Daoy (cell line): ENCODE measurements around the gene KAT8. TPM values are rescaled to one million over a fixed set of nuclear protein-coding genes. Genes with fewer than 3 reads are reported as not detected.
"Not testable (repeated sequence)": the region's sequence is repeated elsewhere in the genome, so short reads cannot be mapped to it uniquely, and the experiment has no call there.

Experiments used
- DNase-seq: peaks from one replicate; pipeline ENCODE4 v3.0.0-alpha.2; 2015; ENCODE audit warnings: low read depth
- total RNA-seq: library from RNA; depleted of rRNA; stranded (reverse); fragments of >200 nt; shearing (Covaris generic); gene quantifications from 2 replicates; pipeline ENCODE4 v1.2.3, GENCODE V29; 2014; rRNA removed

KAT8 gene
- total RNA-seq, 1 experiment from 2014 or later: 39.9 TPM

DNA sequence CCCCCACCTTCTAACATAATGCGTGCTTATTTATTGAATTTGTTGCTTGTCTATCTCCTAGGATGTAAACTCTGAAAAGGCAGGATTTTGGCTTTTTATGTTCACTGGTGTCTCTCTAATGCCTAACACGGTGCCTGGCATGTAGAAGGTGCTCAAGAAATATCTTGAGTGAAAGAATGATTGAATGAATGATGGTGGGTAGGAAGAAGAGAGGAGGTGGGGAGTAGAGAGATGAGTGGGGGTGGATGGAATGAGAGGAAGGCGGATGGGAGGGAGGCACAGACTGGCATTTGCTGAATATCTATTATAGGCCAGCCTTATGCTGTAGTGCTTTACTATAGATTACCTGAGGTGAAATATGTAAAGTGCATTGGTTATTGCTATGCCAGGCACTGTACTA lies 30.1 kb downstream of the KAT8 start:
- DNase-seq: no peak

DNA sequence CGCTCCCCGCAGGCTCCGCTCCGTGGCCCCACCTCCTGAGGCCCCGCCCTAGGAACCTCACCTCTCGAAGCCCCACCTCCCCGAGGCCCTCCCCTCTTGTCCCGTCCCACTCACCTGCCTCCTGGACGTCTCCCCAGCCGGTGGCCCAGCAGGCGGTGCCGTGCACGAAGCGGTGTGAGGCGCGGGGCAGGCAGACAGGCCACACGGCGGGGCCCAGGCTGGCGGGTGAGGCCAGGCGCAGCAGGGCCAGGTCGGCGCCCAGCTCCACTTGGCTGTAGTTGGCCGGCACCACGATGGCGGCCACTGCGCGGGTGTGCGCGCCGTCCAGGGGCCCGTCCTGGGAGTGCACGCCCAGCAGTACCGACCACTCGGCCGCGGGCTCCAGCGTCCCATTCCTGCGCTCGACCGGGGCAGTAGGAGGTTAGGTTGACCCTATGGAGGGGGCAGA lies 30.8 kb downstream of the KAT8 start:
- no peak for DNase-seq

DNA sequence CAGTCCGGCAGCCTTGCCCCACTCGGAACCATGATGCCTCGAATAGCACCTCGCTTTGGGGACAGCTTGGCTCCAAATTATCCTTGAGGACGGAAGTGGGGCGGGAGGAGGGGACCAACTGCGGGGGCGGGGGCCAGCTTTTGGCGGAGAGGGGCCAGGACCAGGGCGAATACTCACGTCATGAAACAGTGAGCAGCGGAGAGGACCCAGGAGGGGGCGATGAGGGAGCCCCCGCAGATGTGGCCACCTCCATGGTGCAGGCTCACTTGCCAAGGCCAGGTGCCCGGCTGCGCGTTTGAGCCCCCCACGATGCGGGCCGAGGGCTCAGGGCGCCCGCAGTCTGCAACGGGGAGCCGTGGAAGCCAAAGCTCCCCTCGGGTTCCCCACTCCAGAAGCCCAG lies 31.4 kb downstream of the KAT8 start:
- DNase-seq: no peak

DNA sequence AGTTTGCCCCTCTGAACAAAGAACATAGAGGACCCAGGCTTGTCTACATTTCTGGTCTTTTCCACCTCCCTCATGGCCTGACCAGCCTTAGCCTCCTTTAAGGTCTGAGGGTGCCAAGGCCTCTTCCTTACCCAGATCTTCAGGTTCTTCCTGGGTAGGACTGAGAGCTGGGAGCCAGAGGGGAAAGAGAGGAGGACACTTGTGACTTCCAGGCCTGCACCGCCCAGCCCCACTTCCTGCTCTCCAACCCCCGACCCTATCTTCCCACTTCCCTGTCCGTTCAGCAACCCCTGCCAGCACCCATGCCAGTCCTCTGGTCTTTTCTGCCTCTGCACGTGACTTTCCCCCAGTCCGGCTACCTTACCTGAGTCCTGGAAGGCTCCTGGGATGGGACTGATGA lies 31.9 kb downstream of the KAT8 start:
- DNase-seq: no peak

DNA sequence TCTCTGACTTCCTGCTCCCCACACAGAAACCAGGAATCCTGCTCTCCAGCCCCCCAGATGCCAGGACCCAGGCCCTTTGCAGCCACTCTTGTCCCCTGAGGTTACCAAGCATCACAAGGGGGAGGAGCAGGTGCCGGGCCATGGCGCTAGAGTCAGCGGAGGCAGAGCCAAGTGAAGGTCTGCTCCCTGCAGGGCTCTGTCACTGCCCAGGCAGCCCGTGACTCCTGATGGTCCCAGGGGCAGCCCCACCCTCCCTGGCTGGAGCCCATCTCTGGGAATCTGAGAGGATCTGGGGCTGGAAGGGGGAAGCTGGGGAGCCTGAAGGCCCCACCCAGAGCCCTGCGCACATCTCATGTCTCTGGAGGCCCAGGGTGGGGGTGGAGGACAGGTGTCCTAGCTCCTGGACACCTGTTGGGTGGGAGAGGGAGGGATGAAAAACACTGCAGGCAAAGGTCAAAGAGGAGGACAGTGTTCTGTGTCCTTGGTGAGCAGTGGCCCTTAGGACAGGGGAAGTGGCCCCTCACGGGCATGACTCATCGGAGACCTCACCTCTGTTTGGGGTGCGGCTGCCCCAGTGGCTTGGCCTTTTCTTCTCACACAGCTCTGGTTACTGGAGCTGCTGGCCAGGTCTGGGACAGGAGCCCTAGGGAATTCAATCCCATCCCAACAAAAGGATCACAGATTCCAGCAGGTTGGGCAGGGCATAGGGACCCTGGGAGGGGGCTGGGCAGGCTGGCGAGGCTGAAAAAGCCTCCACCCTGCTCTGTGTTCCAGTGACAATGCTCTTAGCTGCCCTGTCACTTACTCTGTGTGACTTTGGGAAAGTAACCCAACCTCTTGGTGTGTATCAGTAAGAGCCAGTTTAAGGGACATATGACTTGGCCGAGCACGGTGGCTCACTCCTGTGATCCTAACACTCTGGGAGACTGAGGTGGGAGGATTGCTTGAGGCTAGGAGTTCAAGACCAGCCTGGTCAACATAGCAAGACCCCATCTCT lies 32.7 kb downstream of the KAT8 start, which contains the start of gene PRSS36:
PRSS36 (minus strand) TSS at position 173 of the 997 bp plus-strand sequence; CDS start at position 142, 31 bp downstream.
- DNase-seq: no peak

DNA sequence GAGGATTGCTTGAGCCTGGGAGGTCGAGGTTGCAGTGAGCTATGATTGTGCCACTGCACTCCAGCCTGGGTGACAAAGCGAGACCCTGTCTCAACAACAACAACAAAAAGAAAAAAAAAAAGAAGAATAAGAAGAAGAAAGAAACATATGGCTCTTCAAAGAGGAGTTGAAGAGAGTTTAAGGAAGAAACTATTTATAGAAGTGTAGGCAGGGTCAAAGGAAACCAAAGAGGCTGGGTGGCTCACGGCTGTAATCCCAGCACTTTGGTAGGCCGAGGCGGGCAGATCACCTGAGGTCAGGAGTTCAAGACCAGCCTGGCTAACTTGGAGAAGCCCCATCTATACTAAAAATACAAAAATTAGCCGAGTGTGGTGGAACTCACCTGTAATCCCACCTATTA lies 33.5 kb downstream of the KAT8 start:
- not testable (repeated sequence) for DNase-seq

DNA sequence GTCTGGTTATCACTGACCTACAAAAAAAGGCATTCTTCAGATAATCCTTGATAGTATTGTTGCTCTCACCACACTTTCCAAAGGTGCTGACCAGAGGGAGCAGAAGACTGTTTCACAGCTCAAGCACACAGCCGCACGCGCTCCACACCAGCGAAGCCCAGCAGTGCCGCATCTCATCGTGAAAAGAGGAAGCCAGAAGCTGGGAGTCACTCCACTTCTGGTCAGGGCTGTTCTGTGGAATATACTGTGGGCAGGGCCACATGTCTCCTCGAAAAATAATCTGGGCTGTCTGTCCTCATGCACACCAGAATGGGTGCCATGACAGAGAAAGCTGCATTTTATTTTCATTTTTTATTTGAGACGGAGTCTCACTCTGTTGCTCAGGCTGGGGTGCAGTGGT lies 39.7 kb downstream of the KAT8 start:
- DNase-seq: no peak

DNA sequence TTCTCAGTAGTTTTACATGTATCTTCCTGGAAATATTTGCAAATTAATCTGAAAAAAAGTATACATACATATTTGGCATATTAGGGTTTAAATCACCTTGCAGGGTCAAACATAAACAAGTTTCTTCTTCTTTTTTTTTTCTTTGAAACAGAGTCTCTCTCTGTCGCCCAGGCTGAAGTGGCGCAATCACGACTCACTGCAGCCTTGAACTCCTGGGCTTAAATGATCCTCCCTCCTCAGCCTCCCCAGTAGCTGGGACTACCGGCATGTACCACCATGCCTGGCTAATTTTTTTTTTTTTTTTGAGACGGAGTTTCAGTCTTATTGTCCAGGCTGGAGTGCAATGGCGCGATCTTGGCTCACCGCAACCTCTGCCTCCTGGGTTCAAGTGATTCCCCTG lies 49.9 kb downstream of the KAT8 start:
- DNase-seq: no peak

DNA sequence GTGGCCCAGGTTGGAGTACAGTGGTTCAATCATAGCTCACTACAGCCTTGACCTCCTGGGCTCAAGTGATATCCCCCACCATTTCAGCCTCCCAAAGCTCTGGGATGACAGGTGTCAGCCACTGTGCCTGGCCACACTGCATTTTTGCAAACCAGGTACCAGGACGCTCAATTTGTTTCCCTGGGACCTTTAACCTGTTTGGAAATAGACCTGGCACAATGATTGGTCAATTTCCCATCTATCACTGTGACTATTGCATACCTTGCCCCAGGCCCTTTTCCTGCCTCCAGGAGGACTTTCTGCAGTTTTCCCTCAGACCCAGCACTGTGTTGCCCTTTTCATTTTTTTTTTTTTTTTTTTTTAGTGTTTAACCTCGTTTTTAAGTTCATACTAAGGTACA lies 51.4 kb downstream of the KAT8 start:
- DNase-seq: no peak

DNA sequence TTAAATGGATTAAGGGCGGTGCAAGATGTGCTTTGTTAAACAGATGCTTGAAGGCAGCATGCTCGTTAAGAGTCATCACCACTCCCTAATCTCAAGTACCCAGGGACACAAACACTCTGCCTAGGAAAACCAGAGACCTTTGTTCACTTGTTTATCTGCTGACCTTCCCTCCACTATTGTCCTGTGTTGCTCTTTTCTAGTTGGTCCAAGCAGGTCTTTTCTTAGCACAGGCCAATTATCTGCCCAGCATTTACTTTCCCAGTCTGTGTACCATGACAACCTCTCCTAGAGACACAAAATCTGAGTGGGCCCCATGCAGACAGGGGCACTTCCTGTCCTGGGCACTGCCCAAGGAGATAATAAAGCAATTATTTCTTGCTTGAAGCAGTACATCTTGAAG lies 52.6 kb downstream of the KAT8 start:
- not testable (repeated sequence) for DNase-seq

DNA sequence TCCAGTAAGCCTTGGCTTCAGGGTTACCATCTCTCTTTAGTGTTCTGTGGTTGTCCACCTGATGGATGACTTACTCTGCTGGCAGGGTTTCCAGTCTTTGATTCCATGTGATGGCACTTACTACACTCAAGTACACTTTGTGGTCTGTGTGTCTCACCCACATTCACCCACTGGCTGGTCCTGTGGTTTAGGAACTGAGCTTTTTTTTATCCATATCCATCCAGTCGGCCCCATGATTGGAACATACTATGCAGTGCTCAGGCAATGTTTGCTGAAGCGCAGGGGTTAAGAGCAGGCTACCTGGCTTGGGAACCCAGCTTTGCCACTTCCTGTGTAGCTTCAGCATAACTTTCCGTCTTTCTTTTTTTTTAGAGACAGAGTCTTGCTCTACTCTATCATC lies 59.7 kb downstream of the KAT8 start:
- peak; percentile 91 for DNase-seq

DNA sequence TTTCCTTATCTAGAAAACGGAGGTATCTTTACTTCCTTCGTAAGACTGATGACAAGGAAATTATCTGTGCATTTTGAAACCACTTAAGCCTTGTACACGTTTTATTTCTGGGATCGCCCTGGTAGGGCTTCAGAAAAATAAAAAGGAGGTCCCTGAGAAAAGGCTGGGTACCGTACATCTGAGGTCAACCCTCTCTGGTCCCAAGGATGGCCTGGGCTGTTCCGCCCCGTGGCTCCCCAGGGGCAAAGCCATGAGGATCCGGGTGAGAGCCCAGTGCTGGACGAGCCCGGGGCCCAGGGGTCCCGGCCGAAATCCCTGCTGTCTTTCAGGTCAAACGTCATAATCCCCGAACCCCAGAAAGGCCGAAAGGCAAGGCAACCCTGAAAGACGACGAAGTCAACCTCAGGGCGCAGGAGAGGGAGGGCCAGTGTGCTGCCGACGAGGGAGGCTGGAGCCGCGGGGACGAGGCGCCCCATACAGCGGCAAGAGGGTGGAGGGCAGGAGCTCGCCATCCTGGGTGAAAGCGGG lies 61.8 kb downstream of the KAT8 start:
- no peak for DNase-seq

DNA sequence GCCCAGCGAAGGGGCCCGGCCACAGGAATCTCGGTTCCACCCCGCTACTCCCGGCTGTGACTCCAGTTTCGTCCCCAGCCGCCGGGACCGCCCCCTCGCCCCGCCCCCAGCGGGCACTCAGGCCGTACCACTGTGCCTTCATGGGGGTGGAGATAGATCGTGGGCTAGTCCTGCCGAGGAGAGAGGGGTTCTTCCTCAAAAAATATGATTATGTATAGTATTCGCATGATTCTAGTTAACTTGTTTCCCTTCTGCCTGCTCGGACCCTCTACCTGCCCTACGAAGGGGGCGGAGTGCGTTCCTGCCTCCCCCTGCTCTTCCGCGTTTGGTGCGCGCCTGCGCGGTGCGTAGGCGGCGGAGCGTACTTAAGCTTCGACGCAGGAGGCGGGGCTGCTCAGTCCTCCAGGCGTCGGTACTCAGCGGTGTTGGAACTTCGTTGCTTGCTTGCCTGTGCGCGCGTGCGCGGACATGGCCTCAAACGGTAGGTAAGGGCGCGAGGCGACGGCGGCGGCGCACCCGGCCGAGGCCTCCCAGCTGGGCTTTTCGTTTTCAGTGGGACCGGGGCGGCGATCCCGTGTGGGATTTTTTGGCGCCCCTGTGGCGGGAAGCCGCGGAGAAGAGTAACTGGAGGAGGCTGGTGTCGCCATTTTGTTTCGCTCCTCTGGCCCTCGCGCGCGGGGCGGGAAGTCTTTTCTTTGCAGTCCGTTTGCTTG lies 62.4 kb downstream of the KAT8 start, which contains the start of gene FUS:
FUS (plus strand) TSS at position 393 of the 713 bp plus-strand sequence; CDS start at position 469, 76 bp downstream.
- DNase-seq: peak; percentile 88

Other genes starting within 250 kb of the KAT8 start
- gene BCL7C, start 223.6 kb upstream of the KAT8 start, total RNA-seq: 27.8 and 29.4 TPM in 2 replicates
- gene CTF1, start 221.1 kb upstream of the KAT8 start, total RNA-seq: 0.33 and 0.46 TPM in 2 replicates
- gene FBXL19, start 194.1 kb upstream of the KAT8 start, total RNA-seq: 14.0 and 16.3 TPM in 2 replicates
- gene ORAI3, start 168.6 kb upstream of the KAT8 start, total RNA-seq: 1.1 and 1.5 TPM in 2 replicates
- 1.0 and 1.1 TPM in 2 replicates for gene SETD1A, start 159.9 kb upstream of the KAT8 start, total RNA-seq
- 1.8 and 3.8 TPM in 2 replicates for gene HSD3B7, start 132.5 kb upstream of the KAT8 start, total RNA-seq
- gene STX1B, start 107.0 kb upstream of the KAT8 start, total RNA-seq: under 0.01 TPM in 1 of 2 replicates, not detected in the other
- gene STX4, start 84.1 kb upstream of the KAT8 start, total RNA-seq: 13.7 and 16.1 TPM in 2 replicates
- gene ZNF668, start 43.4 kb upstream of the KAT8 start, total RNA-seq: 8.7 and 10.5 TPM in 2 replicates
- gene ZNF646, start 43.2 kb upstream of the KAT8 start, total RNA-seq: 6.0 and 6.3 TPM in 2 replicates
- 0.39 and 1.2 TPM in 2 replicates for gene PRSS53, start 28.7 kb upstream of the KAT8 start, total RNA-seq
- gene VKORC1, start 22.9 kb upstream of the KAT8 start, total RNA-seq: 58.1 and 77.1 TPM in 2 replicates
- gene BCKDK, start 9.3 kb upstream of the KAT8 start, total RNA-seq: 18.1 and 21.3 TPM in 2 replicates
- gene PRSS8, start 18.1 kb downstream of the KAT8 start, total RNA-seq: not detected in 2 replicates
- gene PRSS36, start 32.4 kb downstream of the KAT8 start, total RNA-seq: 0.17 and 0.18 TPM in 2 replicates
- 28.8 and 32.1 TPM in 2 replicates for gene FUS, start 62.5 kb downstream of the KAT8 start, total RNA-seq
- gene PYCARD, start 85.1 kb downstream of the KAT8 start, total RNA-seq: 14.7 and 23.3 TPM in 2 replicates
- gene TRIM72, start 96.5 kb downstream of the KAT8 start, total RNA-seq: not detected in 2 replicates
- not detected in 2 replicates for gene PYDC1, start 99.5 kb downstream of the KAT8 start, total RNA-seq
- not detected in 2 replicates for gene ITGAM, start 142.3 kb downstream of the KAT8 start, total RNA-seq
- gene ITGAX, start 237.5 kb downstream of the KAT8 start, total RNA-seq: 0.42 and 1.5 TPM in 2 replicates